AG09309 (cell line): ENCODE data around the gene C18orf63.
"Not testable (repeated sequence)": the region's sequence is repeated elsewhere in the genome, so short reads cannot be mapped to it uniquely, and the experiment has no call there.

ENCODE experiments used
- DNase-seq: peaks from one replicate; pipeline ENCODE4 v3.0.0-alpha.2; 2010; ENCODE audit warnings: low read depth
- H3K4me3 ChIP-seq: 2 replicates; pipeline ENCODE4 v1.5.1; 2011; ENCODE audit warnings: mild to moderate bottlenecking, low read depth, low read length, moderate library complexity; ENCODE audit not compliant: control insufficient read depth
- TF ChIP-seq, protein P1 (sequence below): IDR thresholded peaks from 2 replicates; pipeline ENCODE4 v1.5.1; 2011; ENCODE audit warnings: mild to moderate bottlenecking, low read depth, low read length, inconsistent platforms; ENCODE audit not compliant: insufficient read depth, control insufficient read depth; ENCODE audit errors: missing control alignments

Gene C18orf63

DNA sequence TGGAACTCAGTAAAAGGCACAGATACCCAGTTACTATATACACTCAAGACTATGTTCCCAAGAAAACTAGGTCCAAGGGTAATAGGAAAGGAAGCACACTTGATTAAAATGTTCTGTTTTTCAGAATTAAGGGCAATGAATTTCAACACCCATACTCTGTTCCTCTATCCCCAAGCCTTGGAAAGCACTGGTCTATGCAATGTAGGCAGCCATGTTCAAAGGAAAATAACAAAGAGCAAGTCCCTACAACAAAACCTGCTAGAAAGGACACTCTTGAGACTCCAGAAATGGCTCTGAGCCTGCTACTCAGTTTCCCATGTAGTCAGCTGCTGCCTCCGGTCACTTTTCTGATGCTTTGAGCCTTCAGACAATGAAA is 30.7 kb upstream of the C18orf63 start:
- no peak overlapping the region for H3K4me3 ChIP-seq
- TF ChIP-seq, protein P1, sequence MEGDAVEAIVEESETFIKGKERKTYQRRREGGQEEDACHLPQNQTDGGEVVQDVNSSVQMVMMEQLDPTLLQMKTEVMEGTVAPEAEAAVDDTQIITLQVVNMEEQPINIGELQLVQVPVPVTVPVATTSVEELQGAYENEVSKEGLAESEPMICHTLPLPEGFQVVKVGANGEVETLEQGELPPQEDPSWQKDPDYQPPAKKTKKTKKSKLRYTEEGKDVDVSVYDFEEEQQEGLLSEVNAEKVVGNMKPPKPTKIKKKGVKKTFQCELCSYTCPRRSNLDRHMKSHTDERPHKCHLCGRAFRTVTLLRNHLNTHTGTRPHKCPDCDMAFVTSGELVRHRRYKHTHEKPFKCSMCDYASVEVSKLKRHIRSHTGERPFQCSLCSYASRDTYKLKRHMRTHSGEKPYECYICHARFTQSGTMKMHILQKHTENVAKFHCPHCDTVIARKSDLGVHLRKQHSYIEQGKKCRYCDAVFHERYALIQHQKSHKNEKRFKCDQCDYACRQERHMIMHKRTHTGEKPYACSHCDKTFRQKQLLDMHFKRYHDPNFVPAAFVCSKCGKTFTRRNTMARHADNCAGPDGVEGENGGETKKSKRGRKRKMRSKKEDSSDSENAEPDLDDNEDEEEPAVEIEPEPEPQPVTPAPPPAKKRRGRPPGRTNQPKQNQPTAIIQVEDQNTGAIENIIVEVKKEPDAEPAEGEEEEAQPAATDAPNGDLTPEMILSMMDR, result no peak
- no peak for DNase-seq

DNA sequence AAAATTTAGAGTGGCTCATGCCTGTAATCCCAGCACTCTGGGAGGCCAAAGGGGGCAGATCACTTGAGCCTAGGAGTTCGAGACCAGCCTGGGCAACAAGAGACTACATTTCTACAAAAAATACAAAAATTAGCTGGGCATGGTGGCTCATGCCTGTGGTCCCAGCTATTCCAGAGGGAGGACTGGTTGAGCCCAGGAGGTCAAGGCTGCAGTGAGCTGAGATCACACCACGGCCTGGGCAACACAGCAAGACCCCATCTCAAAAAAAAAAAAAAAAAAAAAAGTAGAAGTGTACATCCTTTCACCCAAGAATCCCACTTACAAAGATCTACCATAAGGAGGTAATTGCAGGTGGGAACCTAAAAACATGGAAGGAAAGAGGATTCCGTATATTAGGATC is 30.1 kb upstream of the C18orf63 start:
- H3K4me3 ChIP-seq, DNase-seq: not testable (repeated sequence)

DNA sequence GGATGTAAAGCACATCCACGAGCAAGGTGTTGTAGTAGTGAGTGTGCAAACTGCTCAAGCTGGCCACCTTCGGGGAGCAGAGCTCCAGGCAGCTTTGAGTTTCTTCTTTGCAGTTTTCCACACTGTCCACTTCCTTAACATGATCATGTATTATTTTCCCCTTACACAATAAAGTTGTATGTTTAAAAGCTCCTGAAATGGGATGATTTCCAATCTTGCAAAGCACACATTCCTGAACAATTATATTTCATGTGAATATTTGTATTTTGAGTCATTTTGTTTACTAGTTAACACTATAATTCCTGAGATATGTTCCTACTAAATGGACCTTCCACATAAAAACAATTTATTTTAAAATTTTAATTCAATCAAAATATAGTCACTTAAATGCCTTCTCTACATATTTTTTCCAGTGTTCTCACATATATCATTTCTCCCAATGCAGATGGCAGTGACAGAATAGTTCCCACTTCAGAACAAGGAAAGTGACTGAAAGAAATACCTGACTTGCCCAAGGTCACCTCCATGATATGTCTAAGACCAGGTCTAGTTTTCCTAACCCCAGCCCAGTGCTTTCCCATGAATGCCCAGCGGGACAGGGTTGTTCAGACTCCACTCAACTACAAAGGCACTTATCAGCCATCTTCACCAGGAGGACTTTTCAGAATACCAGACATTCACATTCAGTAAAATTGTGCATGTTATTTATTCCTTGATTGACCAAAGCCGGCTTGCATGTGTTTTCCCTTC is 29.4 kb upstream of the C18orf63 start:
- DNase-seq, result no peak
- TF ChIP-seq, protein P1, result no peak

DNA sequence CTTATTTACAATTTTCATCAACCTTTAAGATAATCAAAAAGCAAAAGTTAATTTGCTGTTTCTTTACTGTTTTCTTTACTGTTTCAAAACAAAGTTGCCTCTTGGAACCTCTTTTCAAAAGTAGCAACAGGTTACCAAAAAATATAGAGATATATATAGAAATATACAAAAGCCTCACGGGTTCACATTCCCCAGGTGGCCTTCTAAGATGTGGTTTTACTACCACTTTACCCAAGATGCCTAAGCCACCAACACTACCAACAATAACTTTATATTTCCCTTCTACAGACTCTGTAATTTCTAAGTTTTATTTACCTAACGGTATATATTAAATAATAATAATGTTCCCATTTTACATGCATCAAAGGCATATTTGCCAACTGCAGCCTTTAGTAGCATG is 28.8 kb upstream of the C18orf63 start:
- no peak for DNase-seq
- no peak overlapping the region for H3K4me3 ChIP-seq
- TF ChIP-seq, protein P1, result no peak

More for the DNA sequence above, 29.4 kb upstream of the C18orf63 start:
- H3K4me3 ChIP-seq, result no peak overlapping the region

DNA sequence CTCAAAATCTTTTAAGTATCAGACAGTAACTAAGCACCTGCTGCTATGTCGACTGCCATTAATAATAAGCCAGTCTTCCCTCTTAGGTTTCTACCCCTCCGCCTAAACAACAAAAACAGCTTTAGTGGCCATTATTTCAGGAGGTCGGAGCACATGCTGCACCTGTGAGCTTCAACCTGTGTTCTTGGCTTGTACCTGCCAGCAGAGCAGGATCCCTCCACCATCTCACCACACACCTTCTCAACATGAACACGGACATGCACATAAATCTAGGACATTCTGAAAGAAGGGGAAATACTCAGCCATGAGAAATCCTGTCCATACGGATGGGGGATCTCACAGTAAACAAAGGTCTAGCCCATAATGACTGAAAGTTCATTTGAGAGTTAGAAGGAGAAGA is 27.6 kb upstream of the C18orf63 start:
- H3K4me3 ChIP-seq, result no peak overlapping the region
- TF ChIP-seq, protein P1, result no peak
- DNase-seq, result no peak

DNA sequence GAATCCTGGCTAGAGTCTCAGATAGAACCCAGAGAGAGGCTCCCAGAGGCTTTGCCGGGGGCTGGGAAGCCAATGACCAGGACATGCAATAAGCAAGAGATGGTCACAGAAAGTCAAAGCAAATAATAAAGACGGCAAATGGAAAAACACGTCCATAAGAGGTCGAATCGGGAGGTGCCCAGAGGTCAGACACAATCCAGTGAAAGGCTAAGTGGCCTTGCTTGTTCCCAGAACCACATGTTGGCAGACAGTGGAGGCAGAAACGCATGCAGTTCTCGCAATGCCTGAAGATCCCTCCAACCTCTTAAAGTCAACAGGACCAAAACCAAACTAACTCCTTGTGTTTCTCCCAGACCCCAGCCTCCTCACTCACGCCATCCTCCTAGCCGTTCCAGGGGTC is 26.9 kb upstream of the C18orf63 start:
- DNase-seq, result no peak
- peak overlapping the region; percentile 7; the same call in 1 of the 2 replicates for H3K4me3 ChIP-seq
- TF ChIP-seq, protein P1, result no peak

DNA sequence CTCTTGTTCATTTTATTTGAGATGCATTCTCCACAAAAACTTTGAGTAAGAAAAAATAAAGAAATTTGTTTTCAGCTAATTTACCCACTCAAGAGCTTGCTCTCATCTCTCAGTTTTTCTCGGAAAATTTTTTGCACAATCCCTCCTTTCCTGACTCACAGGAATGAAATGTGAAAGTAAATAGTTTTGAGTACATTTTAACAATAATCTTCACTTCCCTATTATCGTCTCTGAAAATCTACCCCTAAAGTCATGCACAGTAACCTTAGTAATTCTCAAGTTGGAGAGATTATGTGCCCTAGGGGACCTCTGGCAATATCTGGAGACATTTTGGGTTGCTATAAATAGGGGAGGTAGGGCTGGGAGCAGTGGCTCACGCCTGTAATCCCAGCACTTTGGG is 26.5 kb upstream of the C18orf63 start:
- TF ChIP-seq, protein P1, result no peak

More for the DNA sequence above, 26.5 kb upstream of the C18orf63 start:
- peak overlapping the region; percentile 7; the same call in 1 of the 2 replicates for H3K4me3 ChIP-seq
- DNase-seq, result no peak
